Stimulated activated effector memory CD8-positive, alpha-beta T cell treated with anti-CD3 and anti-CD28 coated beads, Interleukin-12 subunit alpha, Interleukin-12 subunit beta, amount 100 ng/mL, for 72 hours (primary cell): Measurements from ENCODE around the gene MRPL49.
A peak's percentile ranks its signal among the peaks of the same experiment; 100 is the strongest.

Source experiments
- ATAC-seq: fragments of 150-1000 bp; cut with Tn5 transposase; 2 replicates; pipeline ENCODE4 v1.10.0; 2021
- DNase-seq, 2 donors: peaks; one replicate each; pipeline ENCODE4 v3.0.0; 2021 to 2022; ENCODE audit warnings: low spot score in 2 of 2
- H3K27ac Mint-ChIP-seq: one replicate; pipeline ENCODE4 v1.8.0; 2022; ENCODE audit warnings: mild to moderate bottlenecking, mixed read lengths
- H3K36me3 Mint-ChIP-seq: one replicate; pipeline ENCODE4 v1.8.0; 2022; ENCODE audit warnings: mild to moderate bottlenecking, mixed read lengths
- H3K4me1 Mint-ChIP-seq: one replicate; pipeline ENCODE4 v1.8.0; 2022; ENCODE audit warnings: mixed read lengths
- H3K4me3 Mint-ChIP-seq: one replicate; pipeline ENCODE4 v1.8.0; 2022; ENCODE audit warnings: mild to moderate bottlenecking, mixed read lengths
- H3K9me3 Mint-ChIP-seq: one replicate; pipeline ENCODE4 v1.8.0; 2022; ENCODE audit warnings: mixed read lengths

The MRPL49 gene

GRCh38 chr11:65095427-65095826 is 26.7 kb upstream of the MRPL49 start:
- Mint-ChIP-seq H3K4me3 (peak overlapping the region; percentile 70), H3K27ac (peak overlapping the region; percentile 94), H3K4me1 (peaks cover 5% of the 10 kb centered on the region), H3K9me3 (no peaks in the 10 kb centered on the region), H3K36me3 (peaks cover 43% of the 10 kb centered on the region)
- ATAC-seq: no peak
- no peak for DNase-seq

- ATAC-seq (peak; percentile 98), DNase-seq (peak; percentile 74 to 92)
- Mint-ChIP-seq H3K4me3 (peak within 1 kb of the TSS; percentile 70), H3K27ac (peak within 1 kb of the TSS; percentile 94), H3K36me3 (peaks cover 49% of the 10 kb centered on the region), H3K4me1 (peaks cover 5% of the 10 kb centered on the region), H3K9me3 (no peaks in the 10 kb centered on the region)
Observed at GRCh38 chr11:65095974-65096806, 25.9 kb upstream of the MRPL49 start, which contains the start of gene VPS51. TSS of gene VPS51 (plus strand) at chr11:65096214. CDS start at chr11:65096251, 37 bp downstream.

GRCh38 chr11:65096926-65097325 is 25.2 kb upstream of the MRPL49 start:
- H3K4me3 Mint-ChIP-seq: peak overlapping the region; percentile 70
- no peaks in the 10 kb centered on the region for H3K9me3 Mint-ChIP-seq
- peaks cover 56% of the 10 kb centered on the region for H3K36me3 Mint-ChIP-seq
- no peak for DNase-seq
- peaks cover 5% of the 10 kb centered on the region for H3K4me1 Mint-ChIP-seq
- peak overlapping the region; percentile 94 for H3K27ac Mint-ChIP-seq
- ATAC-seq: no peak

- ATAC-seq (no peak), DNase-seq (no peak)
- Mint-ChIP-seq H3K4me1 (peaks cover 2% of the 10 kb centered on the region), H3K36me3 (peaks cover 87% of the 10 kb centered on the region), H3K9me3 (no peaks in the 10 kb centered on the region), H3K4me3 (no peak overlapping the region), H3K27ac (no peak overlapping the region)
Observed at GRCh38 chr11:65100674-65101350, 21.3 kb upstream of the MRPL49 start.

GRCh38 chr11:65102142-65103095 is 19.7 kb upstream of the MRPL49 start:
- Mint-ChIP-seq H3K4me1 (no peaks in the 10 kb centered on the region), H3K27ac (peak overlapping the region; percentile 65), H3K4me3 (no peak overlapping the region), H3K9me3 (no peaks in the 10 kb centered on the region), H3K36me3 (peaks cover 78% of the 10 kb centered on the region)
- ATAC-seq: no peak
- no peak for DNase-seq

- peaks cover 67% of the 10 kb centered on the region for H3K36me3 Mint-ChIP-seq
- H3K27ac Mint-ChIP-seq: peak overlapping the region; percentile 65
- H3K9me3 Mint-ChIP-seq: no peaks in the 10 kb centered on the region
- no peak for ATAC-seq
- no peak for DNase-seq
- no peak overlapping the region for H3K4me3 Mint-ChIP-seq
- no peaks in the 10 kb centered on the region for H3K4me1 Mint-ChIP-seq
Observed at GRCh38 chr11:65103476-65103875, 18.6 kb upstream of the MRPL49 start.

GRCh38 chr11:65104628-65105027 is 17.5 kb upstream of the MRPL49 start:
- H3K4me1 Mint-ChIP-seq: no peaks in the 10 kb centered on the region
- peak overlapping the region; percentile 70 for H3K27ac Mint-ChIP-seq
- H3K36me3 Mint-ChIP-seq: peaks cover 67% of the 10 kb centered on the region
- H3K9me3 Mint-ChIP-seq: no peaks in the 10 kb centered on the region
- no peak for ATAC-seq
- DNase-seq: no peak
- H3K4me3 Mint-ChIP-seq: no peak overlapping the region

GRCh38 chr11:65107078-65107477 is 15.0 kb upstream of the MRPL49 start:
- Mint-ChIP-seq H3K4me1 (peaks cover 21% of the 10 kb centered on the region), H3K36me3 (peaks cover 72% of the 10 kb centered on the region), H3K27ac (peak overlapping the region; percentile 70), H3K9me3 (no peaks in the 10 kb centered on the region), H3K4me3 (no peak overlapping the region)
- DNase-seq (no peak), ATAC-seq (no peak)

GRCh38 chr11:65107751-65108468 is 14.2 kb upstream of the MRPL49 start:
- peaks cover 72% of the 10 kb centered on the region for H3K36me3 Mint-ChIP-seq
- H3K4me3 Mint-ChIP-seq: no peak overlapping the region
- no peaks in the 10 kb centered on the region for H3K9me3 Mint-ChIP-seq
- H3K4me1 Mint-ChIP-seq: peaks cover 29% of the 10 kb centered on the region
- no peak overlapping the region for H3K27ac Mint-ChIP-seq
- DNase-seq: no peak
- no peak for ATAC-seq

GRCh38 chr11:65108469-65109123 is 13.5 kb upstream of the MRPL49 start:
- Mint-ChIP-seq H3K27ac (no peak overlapping the region), H3K4me1 (peaks cover 35% of the 10 kb centered on the region), H3K4me3 (no peak overlapping the region), H3K9me3 (no peaks in the 10 kb centered on the region), H3K36me3 (peaks cover 70% of the 10 kb centered on the region)
- ATAC-seq (no peak), DNase-seq (no peak)

- H3K36me3 Mint-ChIP-seq: peaks cover 67% of the 10 kb centered on the region
- no peak for DNase-seq
- no peak overlapping the region for H3K4me3 Mint-ChIP-seq
- H3K9me3 Mint-ChIP-seq: no peaks in the 10 kb centered on the region
- peak overlapping the region; percentile 75 for H3K27ac Mint-ChIP-seq
- H3K4me1 Mint-ChIP-seq: peaks cover 37% of the 10 kb centered on the region
- no peak for ATAC-seq
Observed at GRCh38 chr11:65109231-65110198, 12.6 kb upstream of the MRPL49 start.

GRCh38 chr11:65110354-65110861 is 11.7 kb upstream of the MRPL49 start:
- peak overlapping the region; percentile 75 for H3K27ac Mint-ChIP-seq
- H3K4me1 Mint-ChIP-seq: peaks cover 40% of the 10 kb centered on the region
- H3K36me3 Mint-ChIP-seq: peaks cover 63% of the 10 kb centered on the region
- no peaks in the 10 kb centered on the region for H3K9me3 Mint-ChIP-seq
- DNase-seq (peak; percentile 100), ATAC-seq (peak; percentile 60)
- H3K4me3 Mint-ChIP-seq: peak overlapping the region; percentile 11

GRCh38 chr11:65111159-65111743 is 10.9 kb upstream of the MRPL49 start:
- ATAC-seq (no peak), DNase-seq (no peak)
- Mint-ChIP-seq H3K9me3 (no peaks in the 10 kb centered on the region), H3K4me3 (peak overlapping the region; percentile 97), H3K27ac (peak overlapping the region; percentile 95), H3K36me3 (peaks cover 62% of the 10 kb centered on the region), H3K4me1 (peaks cover 48% of the 10 kb centered on the region)
